ENCODE data around the gene CYB5B. TPM values are rescaled to one million over a fixed set of nuclear protein-coding genes. Genes with fewer than 3 reads are reported as not detected.

The CYB5B gene, protein sequence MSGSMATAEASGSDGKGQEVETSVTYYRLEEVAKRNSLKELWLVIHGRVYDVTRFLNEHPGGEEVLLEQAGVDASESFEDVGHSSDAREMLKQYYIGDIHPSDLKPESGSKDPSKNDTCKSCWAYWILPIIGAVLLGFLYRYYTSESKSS
- 128 TPM for total RNA-seq

DNA sequence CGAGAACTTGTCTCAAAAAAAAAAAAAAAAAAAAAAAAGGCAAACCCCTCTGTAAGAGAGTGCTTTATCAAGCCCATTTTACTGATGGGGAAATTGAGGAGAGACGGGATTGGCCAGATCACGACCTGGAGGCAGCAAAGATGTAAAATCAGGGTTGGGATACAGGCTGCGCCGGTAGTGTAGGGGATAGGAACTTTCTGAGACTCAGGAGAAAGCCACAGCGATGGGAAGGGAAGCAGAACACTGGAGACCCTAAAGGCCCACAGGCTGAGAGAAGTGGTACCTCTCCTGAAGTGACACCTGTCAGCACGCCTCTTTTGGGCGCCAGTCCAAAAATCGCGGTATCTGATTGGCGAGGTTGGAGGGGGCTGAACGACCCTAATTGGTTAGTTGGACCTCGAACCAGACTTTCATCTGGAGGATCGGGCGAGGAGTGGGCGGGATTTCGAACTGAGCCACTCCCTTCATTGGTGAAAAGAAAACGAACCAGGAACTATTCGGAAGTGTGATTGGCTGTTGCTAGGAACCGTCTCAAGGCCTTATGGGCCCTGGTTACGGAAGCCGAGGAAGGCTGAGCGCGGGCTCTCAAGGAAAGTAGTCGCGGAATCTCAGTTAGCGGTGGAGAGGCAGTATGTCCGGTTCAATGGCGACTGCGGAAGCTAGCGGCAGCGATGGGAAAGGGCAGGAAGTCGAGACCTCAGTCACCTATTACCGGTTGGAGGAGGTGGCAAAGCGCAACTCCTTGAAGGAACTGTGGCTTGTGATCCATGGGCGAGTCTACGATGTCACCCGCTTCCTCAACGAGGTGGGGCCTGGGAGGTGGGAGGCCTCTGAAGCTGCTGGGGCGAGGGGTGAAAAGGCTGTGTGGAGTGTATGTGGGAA is at the start of gene CYB5B:
CYB5B (plus strand) TSS at position 567 of the 882 bp plus-strand sequence; CDS start at position 632, 65 bp downstream.

Other genes with a start within 250 kb of the CYB5B start
- gene SNTB2, start 237.5 kb upstream of the CYB5B start, total RNA-seq = 33.2 TPM
- gene VPS4A, start 113.3 kb upstream of the CYB5B start, total RNA-seq = 34.4 TPM
- gene PDF, start 94.0 kb upstream of the CYB5B start, total RNA-seq = 14.6 TPM
- 52.7 TPM for gene COG8, start 85.1 kb upstream of the CYB5B start, total RNA-seq
- gene NIP7, start 84.8 kb upstream of the CYB5B start, total RNA-seq = 15.8 TPM
- 1.9 TPM for gene TMED6, start 72.8 kb upstream of the CYB5B start, total RNA-seq
- 30.4 TPM for gene TERF2, start 38.6 kb upstream of the CYB5B start, total RNA-seq
- 85.5 TPM for gene NFAT5, start 141.3 kb downstream of the CYB5B start, total RNA-seq